Measurements from ENCODE around the gene ANKRD65.
"Not testable (repeated sequence)": the region's sequence is repeated elsewhere in the genome, so short reads cannot be mapped to it uniquely, and the experiment has no call there.

DNA sequence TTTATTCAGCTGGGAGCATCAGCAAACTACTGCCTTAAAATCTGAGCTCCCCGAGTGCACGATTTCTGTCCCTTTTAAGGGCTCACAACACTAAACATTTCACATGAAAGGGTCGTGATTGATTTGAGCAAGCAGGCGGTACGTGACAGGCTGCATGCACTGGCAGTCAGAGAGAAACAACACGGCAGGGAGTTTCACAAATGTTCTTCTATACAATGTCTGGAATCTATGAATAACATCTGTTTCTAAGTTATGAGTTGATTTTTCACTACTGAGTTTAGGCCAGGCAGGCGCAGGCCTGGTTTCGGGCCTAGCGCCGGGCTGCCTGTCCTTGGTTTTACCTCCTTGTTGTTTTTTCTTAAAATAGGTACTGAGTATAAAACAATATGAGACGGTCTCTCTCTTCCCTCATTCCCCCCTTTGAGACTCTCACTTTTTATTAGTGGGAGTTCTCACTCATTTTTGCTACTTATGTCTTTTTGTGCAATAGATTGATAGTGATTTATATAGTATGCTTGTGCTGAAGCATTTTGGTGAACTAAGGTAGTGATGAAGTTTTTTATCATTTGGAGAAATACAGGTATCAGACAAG lies 8.7 kb downstream of the ANKRD65 start:
- TF ChIP-seq CTCF (IDR thresholded peaks at IDR 0.05; ENCODE audit: insufficient read depth, low read length); GABPA (IDR thresholded peaks at IDR 0.05; ENCODE audit: low read depth); POLR2AphosphoS5 (IDR thresholded peaks at IDR 0.05; ENCODE audit: low read depth); SPI1 (IDR thresholded peaks at IDR 0.05; ENCODE audit: borderline replicate concordance, low read depth): not testable (repeated sequence)
- TF ChIP-seq, protein P1, sequence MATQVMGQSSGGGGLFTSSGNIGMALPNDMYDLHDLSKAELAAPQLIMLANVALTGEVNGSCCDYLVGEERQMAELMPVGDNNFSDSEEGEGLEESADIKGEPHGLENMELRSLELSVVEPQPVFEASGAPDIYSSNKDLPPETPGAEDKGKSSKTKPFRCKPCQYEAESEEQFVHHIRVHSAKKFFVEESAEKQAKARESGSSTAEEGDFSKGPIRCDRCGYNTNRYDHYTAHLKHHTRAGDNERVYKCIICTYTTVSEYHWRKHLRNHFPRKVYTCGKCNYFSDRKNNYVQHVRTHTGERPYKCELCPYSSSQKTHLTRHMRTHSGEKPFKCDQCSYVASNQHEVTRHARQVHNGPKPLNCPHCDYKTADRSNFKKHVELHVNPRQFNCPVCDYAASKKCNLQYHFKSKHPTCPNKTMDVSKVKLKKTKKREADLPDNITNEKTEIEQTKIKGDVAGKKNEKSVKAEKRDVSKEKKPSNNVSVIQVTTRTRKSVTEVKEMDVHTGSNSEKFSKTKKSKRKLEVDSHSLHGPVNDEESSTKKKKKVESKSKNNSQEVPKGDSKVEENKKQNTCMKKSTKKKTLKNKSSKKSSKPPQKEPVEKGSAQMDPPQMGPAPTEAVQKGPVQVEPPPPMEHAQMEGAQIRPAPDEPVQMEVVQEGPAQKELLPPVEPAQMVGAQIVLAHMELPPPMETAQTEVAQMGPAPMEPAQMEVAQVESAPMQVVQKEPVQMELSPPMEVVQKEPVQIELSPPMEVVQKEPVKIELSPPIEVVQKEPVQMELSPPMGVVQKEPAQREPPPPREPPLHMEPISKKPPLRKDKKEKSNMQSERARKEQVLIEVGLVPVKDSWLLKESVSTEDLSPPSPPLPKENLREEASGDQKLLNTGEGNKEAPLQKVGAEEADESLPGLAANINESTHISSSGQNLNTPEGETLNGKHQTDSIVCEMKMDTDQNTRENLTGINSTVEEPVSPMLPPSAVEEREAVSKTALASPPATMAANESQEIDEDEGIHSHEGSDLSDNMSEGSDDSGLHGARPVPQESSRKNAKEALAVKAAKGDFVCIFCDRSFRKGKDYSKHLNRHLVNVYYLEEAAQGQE (IDR thresholded peaks at IDR 0.05; ENCODE audit: insufficient replicate concordance, low read depth), result not testable (repeated sequence)
